ENCODE data around the gene TMEM256.

GRCh38 chr17:7408252-7408727 lies 4.4 kb upstream of the TMEM256 start:
- TF ChIP-seq POLR2A (IDR thresholded peaks at IDR 0.05; ENCODE audit: low read length) (no peak), GATA1 (IDR thresholded peaks at IDR 0.05; ENCODE audit: low read depth, low read length) (no peak)
